H1 (cell line): Measurements from ENCODE around the gene DENND1A. TPM values are rescaled to one million over a fixed set of nuclear protein-coding genes. Genes with fewer than 3 reads are reported as not detected.

ENCODE experiments used
- GTF2F1 ChIP-seq: IDR thresholded peaks from 2 replicates; pipeline ENCODE4 v1.6.1; 2012; ENCODE audit warnings: low read depth, low read length, improper control_type of control experiment, borderline replicate concordance
- KDM1A ChIP-seq: fragments of 200-600, 300-600 bp; sonication (generic); IDR thresholded peaks from 2 replicates; pipeline ENCODE4 v1.7.1; 2016; ENCODE audit warnings: mild to moderate bottlenecking, low read length, borderline replicate concordance
- KDM4A ChIP-seq: IDR thresholded peaks from one replicate; pipeline ENCODE4 v1.7.1; 2012; ENCODE audit warnings: low read depth, mild to moderate bottlenecking, moderate library complexity, low read length, inconsistent platforms; ENCODE audit not compliant: severe bottlenecking
- POLR2AphosphoS5 ChIP-seq: IDR thresholded peaks from 2 replicates; pipeline ENCODE4 v1.6.1; 2011; ENCODE audit warnings: low read depth, low read length
- polyA plus RNA-seq, 7 experiments: library from polyadenylated mRNA; depleted of rRNA in 3 of 7; stranded (reverse) in 5 of 7; unstranded in 2 of 7; fragments of >200 nt in 5 of 7; fragments of 200-250 nt in 2 of 7; gene quantifications; 1 replicate in 5 of 7; 2 replicates in 1 of 7; 4 replicates in 1 of 7; pipeline versions ENCODE4 v1.2.1 to v1.2.3, GENCODE V29; 2011 to 2013; ENCODE audit warnings: missing spikeins in 2 of 7, mixed read lengths in 2 of 7
- total RNA-seq: library from RNA; stranded (reverse); fragmentation: NEBNext Ultra II Directional; extraction: Animal tissue kit (Norgen Biotek cat#: 25700); gene quantifications from 2 replicates; pipeline ENCODE4 v1.2.1, GENCODE V29; 2021
- TF ChIP-seq, protein P1 (sequence below): IDR thresholded peaks from 2 replicates; pipeline ENCODE4 v1.6.1; 2012; ENCODE audit warnings: low read length, inconsistent platforms

The DENND1A gene
- total and polyA plus RNA-seq, 2 of the 8 experiments (the other 6 are each of a cell fraction or from before 2014, with no cell fraction given): 24.1 to 26.4 TPM

DNA sequence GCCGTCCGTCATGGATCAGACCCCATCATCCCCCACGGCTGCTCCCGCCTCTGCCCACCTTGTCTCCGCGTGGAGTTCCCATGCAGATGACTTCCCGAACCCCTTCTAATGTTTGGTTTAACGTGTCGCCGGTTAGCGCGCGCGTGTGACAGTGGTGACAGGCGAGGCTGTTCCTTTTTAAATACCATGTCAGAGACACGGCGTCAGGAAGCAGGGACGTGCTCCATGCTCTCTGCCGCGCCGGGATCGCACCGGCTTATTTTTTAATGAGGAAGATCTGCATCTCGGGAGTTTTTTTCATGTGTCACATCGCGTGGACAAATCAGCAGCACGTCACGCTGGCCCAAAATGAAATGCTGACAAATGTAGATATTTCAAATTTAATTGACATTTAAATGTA, 538.0 kb downstream of the DENND1A start (continued):
- TF ChIP-seq, protein P1, sequence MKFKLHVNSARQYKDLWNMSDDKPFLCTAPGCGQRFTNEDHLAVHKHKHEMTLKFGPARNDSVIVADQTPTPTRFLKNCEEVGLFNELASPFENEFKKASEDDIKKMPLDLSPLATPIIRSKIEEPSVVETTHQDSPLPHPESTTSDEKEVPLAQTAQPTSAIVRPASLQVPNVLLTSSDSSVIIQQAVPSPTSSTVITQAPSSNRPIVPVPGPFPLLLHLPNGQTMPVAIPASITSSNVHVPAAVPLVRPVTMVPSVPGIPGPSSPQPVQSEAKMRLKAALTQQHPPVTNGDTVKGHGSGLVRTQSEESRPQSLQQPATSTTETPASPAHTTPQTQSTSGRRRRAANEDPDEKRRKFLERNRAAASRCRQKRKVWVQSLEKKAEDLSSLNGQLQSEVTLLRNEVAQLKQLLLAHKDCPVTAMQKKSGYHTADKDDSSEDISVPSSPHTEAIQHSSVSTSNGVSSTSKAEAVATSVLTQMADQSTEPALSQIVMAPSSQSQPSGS: no peak
- TF ChIP-seq POLR2AphosphoS5 (no peak), KDM1A (no peak), KDM4A (no peak), GTF2F1 (no peak)
